Measurements from ENCODE around the gene RNF168.
"Not testable (repeated sequence)": the region's sequence is repeated elsewhere in the genome, so short reads cannot be mapped to it uniquely, and the experiment has no call there.

Gene RNF168, protein sequence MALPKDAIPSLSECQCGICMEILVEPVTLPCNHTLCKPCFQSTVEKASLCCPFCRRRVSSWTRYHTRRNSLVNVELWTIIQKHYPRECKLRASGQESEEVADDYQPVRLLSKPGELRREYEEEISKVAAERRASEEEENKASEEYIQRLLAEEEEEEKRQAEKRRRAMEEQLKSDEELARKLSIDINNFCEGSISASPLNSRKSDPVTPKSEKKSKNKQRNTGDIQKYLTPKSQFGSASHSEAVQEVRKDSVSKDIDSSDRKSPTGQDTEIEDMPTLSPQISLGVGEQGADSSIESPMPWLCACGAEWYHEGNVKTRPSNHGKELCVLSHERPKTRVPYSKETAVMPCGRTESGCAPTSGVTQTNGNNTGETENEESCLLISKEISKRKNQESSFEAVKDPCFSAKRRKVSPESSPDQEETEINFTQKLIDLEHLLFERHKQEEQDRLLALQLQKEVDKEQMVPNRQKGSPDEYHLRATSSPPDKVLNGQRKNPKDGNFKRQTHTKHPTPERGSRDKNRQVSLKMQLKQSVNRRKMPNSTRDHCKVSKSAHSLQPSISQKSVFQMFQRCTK

DNA sequence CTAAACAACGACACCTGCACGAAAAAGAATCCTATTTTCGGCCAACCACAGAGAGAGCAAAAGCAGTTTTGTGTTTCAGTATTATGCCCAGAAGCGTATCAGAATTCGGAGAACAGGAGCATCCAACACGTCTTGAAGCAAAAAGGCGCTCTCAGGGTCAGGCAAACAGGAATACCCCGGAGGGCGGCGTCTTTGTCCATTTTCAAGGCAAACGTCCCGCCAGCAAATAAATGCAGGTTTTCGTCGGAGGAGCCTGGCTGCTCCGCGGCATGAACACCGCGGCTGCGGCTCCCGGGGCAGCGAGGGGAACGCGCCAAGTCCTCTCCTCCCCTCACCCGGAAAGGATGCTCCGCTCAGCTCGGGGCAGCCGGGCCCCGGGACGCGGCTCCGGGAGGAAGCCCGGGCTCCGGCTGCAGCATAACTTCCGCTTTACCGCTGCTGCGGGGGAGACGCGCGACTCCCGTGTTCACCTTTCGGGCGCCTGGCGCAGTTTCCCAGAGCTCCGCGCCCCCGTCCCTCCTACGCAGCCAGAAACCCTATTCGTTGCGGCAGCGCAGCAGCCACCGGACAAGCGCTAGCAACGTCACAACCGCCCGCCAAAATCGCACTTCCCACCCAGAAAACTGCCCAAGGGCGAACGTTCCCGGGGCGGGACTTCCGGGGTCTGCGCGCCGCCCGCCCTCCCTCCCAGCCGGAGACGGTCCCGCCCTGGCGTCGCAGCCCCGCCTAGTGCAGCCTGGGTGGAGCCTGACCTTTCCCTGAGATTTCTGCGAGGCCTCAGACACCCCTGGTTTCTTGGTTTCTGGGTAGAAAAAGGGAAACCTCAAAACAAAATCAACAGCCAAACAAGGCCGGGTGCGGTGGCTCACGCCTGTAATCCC lies at the start of gene RNF168:
TSS of gene RNF168 (minus strand) at position 573 of the 881 bp plus-strand sequence. CDS start 595 bp downstream, outside the sequence.
- peak; percentile 89 for DNase-seq

DNA sequence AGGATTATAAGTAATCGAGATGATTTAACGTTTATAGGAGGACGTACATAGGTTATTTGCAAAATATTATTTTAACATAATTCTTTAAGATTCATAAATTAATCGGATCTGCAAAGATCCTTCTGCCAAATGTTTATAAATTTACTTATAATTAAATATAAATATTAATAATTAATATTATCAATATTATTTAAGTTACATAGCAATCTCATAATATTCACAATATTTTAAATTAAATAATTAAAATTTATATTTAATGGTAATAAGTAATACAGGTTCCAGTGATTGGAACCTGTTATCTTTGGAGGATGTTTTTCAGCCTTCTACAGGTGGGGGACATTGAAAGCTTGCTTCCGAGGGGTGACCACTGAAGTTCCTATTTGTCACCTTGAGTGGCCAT lies 48.7 kb upstream of the RNF168 start:
- no peak for DNase-seq

DNA sequence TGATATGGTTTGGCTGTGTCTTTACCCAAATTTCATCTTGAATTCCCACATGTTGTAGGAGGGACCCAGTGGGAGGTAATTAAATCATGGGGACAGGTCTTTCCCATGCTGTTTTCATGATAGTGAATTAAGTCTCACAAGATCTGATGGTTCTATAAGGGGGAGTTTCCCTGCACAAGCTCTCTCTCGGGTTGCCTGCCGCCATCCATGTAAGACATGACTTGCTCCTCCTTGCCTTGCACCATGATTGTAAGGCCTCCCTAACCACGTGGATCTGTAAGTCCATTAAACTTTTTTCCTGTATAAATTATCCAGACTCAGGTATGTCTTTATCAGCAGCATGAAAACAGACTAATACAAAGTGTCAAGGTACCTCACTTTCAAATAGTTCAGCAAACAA lies 46.6 kb upstream of the RNF168 start:
- not testable (repeated sequence) for DNase-seq

DNA sequence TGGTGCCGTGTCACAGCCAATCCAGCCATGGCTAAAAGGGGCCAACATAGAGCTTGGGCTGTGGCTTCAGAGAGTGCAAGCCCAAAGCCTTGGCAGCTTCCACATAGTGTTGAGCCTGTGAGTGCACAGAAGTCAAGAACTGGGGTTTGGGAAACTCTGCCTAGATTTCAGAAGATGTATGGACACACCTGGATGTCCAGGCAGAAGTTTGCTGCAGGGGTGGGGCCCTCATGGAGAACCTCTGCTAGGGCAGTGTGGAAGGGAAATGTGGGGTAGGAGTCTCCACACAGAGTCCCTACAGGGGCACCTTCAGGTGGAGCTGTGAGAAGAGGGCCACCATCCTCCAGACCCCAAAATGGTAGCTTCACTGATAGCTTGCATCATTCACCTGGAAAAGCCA lies 45.7 kb upstream of the RNF168 start:
- not testable (repeated sequence) for DNase-seq

DNA sequence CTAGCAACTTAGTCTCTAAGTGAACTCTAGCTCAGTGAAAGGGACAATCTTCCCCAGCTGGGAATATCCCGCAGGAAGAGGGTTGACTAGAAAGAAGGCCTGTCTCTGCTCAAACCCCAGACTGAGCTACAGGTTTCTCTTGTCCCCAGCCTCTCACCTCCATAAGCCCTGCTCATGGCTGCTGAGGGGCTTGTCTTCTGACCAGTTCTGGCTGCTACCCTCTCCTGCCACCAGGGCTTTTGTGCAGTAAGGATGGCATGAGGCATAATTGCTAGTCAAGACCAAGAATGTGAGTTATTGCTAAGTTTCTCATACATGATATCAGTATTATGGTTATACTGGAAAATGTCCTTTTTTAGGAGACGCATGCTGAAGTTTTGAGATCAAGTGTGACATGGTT lies 43.5 kb upstream of the RNF168 start:
- DNase-seq = no peak

DNA sequence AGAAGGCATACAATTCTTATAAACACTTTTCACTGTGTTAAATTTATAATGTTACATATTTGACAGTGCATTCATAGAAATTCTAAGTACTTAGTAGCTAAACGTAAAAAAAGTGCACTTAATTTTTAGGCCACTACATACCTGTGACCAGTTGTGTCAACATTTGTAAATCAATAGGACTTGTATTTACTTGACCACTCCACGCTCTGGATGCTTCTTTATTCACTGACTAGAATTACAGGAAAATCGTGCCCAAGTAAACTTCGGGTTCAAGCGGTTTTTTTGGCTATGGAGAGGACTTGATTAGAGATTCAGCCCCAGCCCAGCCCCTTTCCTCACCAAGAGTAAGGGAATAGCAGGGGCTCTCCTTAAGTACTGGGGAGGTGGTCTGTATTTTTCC lies 43.0 kb upstream of the RNF168 start:
- no peak for DNase-seq

DNA sequence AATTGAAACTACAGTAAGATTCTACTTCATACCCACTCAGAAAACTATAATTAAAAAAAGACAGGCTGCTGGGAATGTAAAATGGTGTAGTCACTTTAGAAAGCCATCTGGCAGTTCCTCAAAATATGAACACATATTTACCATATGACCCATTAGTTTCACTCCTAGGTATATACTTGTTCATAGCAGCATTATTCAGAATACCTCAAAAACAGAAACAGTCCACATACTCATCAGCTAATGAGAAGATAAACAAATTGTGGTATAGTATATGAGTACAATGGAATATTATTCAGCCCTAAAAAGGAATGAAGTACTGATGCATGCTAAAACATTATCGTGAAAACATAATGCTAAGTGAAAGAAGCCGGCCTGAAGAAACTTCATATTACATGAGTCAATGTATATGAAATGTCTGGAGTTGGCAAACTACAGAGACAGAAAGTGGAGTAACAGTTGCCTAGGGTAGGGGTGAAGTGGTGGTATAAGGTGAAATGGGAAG lies 41.0 kb upstream of the RNF168 start:
- DNase-seq = no peak

DNA sequence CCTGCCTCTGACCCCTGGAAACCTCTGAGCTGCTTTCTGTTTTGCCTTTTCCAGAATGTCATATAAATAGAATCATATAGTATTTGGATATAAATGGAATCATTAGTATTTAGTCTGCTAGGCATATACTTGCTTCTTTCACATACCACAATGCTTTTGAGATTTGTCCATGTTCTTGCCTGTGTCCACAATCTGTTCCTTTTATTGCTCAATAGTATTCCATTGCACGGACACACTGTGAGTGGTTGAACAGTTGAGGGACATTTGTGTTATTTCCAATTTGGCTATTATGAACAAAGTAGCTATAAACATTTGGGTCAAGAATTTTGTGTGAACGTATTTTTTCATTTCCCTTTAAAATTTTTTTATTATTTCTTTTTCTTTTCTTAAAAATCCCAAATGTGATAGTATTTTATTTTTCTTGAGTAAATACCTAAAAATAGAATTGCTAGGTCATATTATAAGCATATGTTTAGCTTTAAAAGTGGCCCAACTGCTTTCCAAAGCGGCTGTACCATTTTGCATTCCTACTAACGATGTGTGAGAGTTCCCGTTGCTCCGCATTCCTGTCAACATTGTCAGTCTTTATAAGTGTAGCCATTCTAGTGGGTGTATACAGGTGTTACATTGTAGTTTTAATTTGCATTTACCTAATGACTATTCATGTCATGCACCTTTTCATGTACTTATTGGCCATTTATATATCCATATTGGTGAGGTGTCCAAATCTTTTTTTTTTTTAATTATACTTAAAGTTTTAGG lies 38.3 kb upstream of the RNF168 start:
- no peak for DNase-seq

DNA sequence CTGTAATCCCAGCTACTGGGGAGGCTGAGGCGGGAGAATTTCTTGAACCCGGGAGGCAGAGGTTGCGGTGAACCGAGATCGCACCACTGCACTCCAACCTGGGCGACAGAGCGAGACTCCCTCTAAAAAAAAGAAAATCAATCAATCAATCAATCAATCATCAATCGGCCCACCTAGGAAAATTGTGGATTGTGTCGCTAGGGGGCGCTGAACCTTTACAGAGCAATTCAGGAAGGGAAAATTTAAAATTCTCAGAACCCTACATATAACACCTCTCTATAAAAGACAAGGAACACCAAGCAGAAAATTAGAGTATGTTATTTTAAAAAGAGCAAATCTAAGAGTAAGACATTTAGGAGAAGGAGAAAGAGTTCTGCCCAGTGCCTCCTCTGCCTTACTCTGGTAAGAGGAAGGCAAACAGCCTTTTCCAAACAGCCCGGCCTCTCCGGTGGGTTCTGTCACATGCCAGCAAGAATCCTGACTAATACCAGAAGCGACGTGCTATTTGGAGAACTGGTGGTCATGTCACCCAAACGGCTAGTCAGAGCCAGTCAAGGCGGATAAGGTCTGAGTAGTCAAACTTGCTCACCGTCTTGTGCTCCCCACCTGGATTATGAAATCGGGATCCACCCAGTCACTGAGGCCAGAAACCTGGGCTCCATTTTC lies 33.9 kb upstream of the RNF168 start:
- DNase-seq = peak; percentile 4

DNA sequence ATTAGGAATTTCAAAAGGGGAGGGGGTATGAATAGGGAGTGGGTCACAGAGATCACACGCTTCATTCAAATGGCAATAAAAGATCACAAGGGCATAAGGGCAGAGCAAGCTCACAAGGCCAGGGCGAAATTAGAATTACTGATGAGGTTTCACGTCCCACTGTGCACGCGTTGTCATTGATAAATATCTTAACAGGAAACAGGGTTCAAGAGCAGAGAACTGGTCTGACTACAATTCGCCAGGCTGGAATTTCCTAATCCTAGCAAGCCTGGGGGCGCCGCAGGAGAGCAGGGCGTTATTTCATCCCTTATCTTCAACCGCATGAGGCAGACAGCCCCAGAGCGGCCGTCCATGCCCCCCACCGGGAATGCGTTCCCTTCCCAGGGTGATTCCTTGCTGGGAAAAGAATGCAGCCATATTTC lies 29.7 kb upstream of the RNF168 start:
- no peak for DNase-seq

DNA sequence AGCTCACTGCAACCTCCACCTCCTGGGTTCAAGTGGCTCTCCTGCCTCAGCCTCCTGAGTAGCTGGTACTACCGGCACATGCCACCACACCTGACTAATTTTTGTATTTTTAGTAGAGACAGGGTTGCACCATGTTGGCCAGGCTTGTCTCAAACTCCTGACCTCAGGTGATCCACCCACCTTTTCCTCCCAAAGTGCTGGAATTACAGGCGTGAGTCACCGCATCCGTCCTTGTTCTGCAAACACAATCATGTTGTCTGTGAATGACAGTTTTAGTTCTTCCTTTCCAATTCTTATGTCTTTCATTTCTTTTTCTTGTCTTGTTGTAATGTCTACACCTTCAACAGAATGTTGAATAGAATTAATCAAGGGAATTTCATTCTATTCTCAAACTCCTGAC lies 27.9 kb upstream of the RNF168 start:
- DNase-seq = no peak

DNA sequence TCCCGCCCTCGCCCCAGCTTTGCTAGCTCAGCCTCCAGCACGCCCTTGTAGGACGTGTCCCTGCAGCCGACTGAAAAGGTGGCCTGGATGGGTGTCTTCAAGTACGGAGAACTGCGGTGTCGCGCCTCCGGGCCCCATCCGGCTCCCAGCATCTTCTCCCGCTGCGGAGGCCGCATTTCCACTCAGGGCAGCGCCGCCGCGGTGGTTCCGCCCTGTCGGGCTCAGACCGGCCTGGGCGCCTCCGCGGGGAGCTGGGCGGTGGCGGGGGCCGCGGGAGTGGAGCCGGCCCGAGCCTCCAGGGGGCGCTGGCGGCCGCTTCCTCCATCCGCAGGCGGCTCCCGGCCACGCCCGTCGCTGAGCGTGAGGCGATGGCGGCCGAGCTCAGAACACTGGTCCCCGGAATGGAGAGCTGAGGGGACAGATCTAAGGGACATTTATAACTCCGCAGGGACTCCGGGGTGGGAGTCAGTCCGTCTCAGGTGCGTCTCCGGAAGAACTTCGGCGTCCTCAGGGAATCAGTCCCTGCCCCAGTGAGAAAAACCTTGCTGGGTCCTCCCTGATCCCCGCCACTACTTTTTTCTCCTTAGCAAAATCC lies 25.2 kb upstream of the RNF168 start:
- peak; percentile 50 for DNase-seq

DNA sequence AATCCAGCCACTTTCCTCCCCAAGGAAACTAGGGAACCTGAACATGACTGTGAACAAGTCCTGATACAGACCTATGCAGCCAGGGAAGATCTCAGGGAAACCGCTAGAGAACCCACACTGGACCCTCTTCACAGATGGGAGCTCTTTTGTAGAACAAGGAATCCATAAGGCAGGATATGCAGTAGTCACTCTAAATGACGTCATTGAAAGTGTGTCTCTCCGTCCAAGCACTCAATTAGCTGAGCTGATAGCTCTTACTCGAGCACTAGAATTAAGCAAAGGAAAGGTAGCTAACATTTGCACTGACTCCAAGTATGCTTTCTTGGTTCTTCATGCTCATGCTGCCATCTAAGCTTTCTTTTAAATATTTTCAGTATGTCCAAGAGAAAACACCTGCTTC lies 21.6 kb upstream of the RNF168 start:
- no peak for DNase-seq

DNA sequence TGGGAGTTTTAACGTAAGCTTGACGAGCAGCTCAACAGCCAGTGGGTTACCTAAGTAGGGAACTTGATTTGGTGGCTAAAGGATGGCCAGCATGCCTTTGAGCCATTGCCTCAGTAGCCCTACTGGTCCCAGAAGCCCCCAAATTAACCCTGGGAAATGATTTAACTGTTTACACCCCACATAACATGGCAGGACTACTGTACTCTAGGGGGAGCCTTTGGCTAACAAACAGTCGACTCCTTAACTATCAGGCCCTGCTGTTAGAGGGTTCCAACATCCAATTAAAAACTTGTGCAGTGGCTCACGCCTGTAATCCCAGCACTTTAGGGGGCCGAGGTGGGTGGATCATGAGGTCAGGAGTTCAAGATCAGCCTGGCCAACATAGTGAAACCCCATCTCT lies 21.0 kb upstream of the RNF168 start:
- DNase-seq = peak; percentile 8

DNA sequence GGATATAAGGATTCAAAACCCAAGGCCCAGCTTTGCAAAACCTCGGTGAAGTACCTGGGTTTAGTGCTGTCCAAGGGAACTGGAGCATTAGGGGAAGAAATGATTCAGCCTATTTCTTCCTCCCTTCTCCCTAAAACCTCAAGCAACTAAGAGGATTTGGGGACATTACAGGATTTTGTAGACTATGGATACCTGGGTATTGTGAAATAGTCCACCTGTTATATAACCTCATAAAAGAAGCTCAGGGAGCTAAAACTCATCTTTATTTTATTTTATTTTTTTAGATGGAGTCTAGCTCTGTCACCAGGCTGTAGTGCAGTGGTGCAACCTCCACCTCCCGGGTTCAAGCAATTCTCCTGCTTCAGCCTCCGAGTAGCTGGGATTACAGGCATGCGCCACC lies 20.3 kb upstream of the RNF168 start:
- no peak for DNase-seq

DNA sequence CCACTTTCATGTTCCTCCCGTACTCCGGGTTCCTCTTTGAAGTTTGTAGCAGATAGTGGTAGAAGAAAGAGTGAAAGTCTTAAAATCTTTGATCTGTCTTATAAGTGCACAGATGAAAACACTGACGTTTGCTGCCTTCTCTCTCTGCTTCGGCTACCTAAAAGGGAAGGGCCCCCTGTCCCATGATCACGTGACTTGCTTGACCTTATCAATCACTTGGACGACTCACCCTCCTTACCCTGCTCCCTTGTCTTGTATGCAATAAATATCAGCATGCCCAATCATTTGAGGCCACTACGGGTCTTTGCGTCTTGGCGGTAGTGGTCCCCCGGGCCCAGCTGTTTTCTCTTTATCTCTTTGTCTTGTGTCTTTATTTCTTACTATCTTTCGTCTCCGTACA lies 17.7 kb upstream of the RNF168 start:
- DNase-seq = not testable (repeated sequence)

DNA sequence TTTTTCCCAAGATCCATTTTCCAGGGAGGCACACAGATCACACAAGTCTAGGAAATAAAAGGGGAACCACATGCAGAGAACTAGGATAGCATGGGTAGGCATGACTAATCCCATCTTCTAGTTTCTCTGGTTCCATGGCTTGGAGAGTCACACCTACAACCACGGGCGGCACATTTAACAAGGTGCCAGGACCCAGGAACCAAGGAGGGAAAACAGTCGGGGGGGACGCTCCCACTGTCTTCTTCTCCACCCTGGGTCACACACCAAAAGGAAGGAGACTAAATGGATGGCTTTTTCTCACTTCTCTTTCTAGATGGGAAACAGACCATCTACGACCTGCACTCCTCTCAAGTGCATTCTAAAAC lies 16.1 kb upstream of the RNF168 start:
- DNase-seq = no peak

DNA sequence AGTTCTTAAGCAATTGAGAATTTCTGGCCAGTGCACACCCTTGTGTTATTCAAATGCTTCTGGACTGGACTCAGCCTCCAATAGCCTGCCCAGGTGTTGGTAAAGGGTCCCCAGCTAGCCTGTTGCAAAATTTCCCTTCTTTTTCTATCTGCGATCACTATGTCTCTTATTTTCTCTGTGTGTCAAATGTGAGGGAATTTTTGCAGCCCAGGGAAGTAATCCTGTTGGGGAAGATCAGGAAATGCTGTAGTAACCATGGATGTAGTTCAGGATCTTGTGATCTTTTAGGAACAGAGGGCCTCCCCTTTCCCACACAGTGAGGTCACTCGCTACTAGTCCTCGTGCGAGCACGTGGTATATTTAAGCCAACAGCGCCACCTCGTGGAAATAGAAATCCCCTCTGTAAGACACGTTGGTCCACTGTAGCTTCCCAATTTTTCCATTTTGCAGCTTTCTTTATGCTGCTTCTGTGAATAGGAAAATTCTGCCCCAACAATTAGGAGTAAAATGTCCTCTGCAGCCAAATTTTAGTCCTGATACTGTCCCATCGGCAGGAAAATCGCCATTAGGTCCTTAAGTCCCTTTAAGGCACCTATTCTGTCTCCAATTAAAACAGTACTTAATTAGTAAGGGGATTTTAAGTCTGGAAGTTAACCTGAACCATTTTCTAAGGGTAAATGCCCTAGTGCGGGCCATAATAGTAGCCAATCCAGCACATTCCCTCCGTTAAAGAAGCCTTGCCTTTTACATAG lies 15.6 kb upstream of the RNF168 start:
- DNase-seq = peak; percentile 53

DNA sequence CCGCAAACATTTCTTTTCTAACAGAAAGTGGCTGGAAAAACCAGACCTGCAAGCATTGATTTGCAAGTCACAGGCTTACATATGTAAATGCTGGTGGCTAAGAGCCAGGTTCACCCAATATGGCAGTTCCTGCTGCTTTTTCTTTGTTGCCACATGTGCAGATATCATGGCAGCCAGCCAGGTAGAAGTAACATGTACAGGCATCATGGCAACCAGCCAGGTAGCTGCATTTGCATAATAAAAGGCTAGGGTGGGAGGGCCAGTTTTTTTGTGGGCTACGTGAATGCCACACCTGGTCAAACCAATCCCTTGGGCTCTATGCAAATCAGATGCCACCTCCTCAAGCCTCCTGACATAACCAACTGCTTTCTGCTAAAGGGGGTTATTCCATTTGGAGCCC lies 14.4 kb upstream of the RNF168 start:
- no peak for DNase-seq

DNA sequence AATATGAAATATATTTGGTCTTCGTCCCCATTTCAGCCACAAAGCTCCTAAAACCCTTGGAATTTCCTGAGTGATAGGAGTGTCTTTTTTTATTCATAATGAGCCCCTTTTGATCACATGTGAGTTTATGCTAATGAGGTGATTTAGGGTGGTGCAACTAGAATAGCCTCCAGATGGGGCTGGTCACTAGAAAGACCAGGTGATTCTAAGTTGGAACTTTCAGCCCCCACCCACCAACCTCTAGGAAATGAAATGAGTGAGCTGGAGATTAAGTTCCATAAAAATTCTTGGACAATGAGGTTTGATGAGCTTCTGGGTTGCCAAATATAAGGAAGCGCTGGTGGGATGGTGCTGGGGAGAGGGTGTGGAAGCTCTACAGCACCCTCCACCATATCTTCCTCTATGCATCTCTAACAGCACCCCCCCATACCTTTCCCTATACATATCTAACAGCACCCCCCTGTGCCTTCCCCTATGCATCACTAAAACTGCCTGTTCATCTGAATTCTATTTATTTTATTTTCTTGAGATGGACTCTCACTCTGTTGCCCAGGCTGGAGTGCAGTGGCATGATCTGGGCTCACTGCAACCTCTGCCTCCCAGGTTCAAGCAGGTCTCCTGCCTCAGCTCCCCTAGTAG lies 13.7 kb upstream of the RNF168 start:
- no peak for DNase-seq

Measured in GF-D8 (cell line).